M059J (cell line): ENCODE measurements around the gene UTF1. TPM values are rescaled to one million over a fixed set of nuclear protein-coding genes. Genes with fewer than 3 reads are reported as not detected.
"Not testable (repeated sequence)": the region's sequence is repeated elsewhere in the genome, so short reads cannot be mapped to it uniquely, and the experiment has no call there.

Experiments
- DNase-seq: peaks from one replicate; pipeline ENCODE4 v3.0.0-alpha.2; 2012; ENCODE audit warnings: low read depth
- total RNA-seq: library from RNA; depleted of rRNA; stranded (reverse); fragments of >200 nt; shearing (Covaris generic); gene quantifications from 2 replicates; pipeline ENCODE4 v1.2.3, GENCODE V29; 2014

UTF1 gene
- total RNA-seq, 1 experiment from 2014 or later, result not detected

DNA sequence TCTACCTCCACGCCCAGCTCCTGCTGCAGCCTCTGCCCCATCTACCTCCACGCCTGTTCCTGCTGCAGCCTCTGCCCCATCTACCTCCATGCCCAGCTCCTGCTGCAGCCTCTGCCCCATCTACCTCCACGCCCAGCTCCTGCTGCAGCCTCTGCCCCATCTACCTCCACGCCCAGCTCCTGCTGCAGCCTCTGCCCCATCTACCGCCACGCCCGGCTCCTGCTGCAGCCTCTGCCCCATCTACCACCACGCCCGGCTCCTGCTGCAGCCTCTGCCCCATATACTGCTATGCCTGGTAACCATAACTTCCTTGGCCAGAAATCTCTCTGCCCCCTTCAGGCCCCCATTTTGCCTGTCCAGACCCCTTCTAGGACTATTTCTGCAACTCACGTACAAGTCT is 35.0 kb downstream of the UTF1 start:
- not testable (repeated sequence) for DNase-seq

DNA sequence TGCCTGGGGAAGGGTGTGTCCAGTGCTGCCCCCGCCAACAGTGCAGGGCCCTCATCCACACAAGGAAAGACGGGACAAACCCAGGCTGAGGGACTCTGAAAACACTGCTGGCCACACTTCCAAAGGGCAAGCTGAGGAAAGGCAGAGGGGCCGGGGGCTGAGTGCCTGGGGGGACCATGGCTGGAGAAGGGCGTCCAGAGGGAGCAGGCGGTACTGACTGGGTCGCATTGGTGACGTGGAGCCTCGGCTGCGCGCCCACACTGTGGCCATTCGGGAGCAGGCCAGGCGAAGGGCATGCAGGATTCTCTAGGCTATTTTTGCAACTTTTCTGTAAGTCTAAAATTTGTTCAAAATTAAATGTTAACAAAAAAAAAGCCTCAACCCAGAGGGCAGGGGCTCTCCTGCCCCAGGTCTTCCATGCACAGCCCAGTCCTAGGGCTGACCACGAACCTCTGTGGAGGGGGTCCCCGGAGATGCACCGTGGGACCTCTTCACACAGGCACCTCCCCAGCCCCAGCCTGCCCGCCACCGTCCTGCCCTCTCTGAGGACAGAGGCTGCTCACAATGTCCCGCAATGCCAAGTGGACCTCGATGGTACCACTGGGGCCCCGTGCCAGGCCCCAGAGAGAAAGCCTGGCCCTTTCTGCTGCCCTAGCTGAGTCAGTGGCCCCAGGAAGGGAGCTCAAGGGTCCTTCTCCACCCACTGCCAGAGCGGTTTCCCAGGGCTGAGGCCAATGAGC is 36.2 kb downstream of the UTF1 start:
- DNase-seq, result no peak

DNA sequence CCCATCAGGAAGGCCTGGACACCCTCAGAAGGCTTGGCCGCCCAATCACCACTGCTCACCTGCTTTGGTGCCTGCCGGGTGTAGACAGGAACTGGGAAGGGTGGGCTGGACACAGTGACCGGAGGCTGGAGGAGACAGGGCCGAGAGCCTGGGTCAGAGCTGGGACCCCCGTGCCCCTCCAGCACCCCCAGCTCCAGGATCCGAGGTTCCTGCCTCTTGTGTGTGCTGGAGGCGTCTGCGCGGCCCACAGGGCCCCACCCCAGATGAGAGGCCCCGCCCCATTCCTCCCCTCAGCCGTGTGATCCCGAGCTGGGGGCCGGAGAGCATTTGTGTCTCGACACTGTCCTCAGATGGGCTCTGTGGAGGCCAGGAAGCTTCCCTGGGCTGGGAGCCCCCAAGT is 37.3 kb downstream of the UTF1 start:
- DNase-seq, result no peak

DNA sequence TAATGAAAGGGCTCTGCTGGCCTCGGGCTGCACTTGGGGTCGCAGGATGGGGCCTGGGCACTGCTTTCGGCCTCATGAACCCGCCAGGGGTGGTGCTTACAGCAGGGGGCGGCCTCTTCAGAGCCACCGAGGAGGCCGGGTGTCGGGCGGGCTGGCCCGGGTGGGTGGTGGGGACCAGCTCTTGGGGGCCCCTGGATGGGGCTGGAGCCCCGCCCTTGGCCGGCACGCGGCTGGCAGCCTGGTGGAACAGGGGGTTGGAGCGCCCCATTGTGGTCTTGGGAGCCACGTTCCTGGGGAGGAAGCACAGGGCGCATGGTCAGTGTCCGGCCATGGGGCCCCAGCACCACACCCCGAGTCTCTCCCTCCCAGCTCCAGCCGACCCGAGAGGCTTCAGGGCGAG is 37.8 kb downstream of the UTF1 start:
- no peak for DNase-seq

GRCh38 chr10:133268532-133268931 is 38.5 kb downstream of the UTF1 start:
- DNase-seq, result no peak

- no peak for DNase-seq
These were observed 39.4 kb downstream of the UTF1 start for GRCh38 chr10:133269367-133269766.

- DNase-seq, result no peak
These were observed 40.2 kb downstream of the UTF1 start for GRCh38 chr10:133270204-133270603.

- no peak for DNase-seq
These were observed 40.8 kb downstream of the UTF1 start for GRCh38 chr10:133270773-133271297.

DNA sequence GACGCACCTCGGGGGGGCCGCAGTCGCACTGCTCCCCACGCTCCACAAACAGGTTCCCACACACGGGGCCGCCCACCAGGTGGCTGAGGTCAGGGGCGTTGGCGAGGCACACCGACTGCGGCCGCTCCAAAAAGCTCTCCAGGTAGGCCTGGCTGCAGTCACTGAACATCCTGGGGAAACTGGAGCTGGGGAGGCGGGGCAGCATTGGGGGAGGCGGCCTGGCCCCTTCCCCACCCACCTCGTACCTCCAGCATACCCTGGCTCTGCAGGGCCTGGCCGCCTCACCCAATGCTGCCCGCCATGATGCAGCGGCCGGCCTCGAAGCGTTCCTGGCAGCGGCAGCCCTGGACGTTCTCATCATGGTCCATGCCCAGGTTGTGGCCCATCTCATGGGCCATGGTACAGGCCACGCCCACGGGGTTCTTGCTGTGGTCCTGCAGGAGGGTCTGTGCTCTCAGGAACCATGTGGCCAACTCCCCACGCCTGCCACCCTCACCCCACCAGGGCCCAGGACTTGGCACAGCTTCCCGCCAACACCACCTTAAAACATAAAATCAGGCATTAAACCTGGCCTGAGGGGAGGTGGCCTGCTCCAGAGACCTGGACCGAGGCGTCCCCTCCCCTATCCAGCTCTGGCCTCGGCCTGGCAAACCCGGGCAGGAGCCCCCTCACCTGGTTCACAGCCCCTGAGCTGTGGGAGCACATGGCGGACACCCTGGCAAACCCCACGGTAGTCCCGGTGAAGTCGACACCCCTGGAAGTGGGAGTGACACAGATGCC is 41.7 kb downstream of the UTF1 start:
- no peak for DNase-seq

GRCh38 chr10:133272301-133272963 is 42.4 kb downstream of the UTF1 start:
- no peak for DNase-seq

DNA sequence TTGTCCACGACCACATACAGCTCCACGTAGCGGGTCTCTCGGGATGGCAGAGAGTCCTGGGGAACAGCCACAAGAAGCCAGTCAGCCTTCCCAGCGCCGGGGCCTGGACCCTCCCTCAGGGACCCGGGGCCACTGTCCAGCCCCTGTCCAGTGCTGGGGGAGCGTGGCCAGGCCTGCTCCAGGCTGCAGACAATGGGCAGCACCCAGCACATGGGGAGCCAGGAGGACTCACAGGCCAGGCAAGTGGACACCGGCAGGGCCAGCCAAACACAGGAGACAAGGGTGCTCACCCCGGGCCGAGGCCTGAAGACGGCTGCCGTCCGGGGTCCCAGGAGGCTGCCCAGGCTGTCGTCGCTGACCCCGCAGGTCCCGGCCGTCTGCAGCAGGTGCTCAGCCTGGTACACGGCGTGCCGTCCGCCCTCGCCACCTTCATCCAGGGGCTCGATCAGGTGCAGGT is 43.0 kb downstream of the UTF1 start:
- DNase-seq, result no peak

- no peak for DNase-seq
These were observed 43.6 kb downstream of the UTF1 start for GRCh38 chr10:133273534-133274143.

GRCh38 chr10:133274751-133275683 is 45.0 kb downstream of the UTF1 start:
- peak; percentile 52 for DNase-seq

DNA sequence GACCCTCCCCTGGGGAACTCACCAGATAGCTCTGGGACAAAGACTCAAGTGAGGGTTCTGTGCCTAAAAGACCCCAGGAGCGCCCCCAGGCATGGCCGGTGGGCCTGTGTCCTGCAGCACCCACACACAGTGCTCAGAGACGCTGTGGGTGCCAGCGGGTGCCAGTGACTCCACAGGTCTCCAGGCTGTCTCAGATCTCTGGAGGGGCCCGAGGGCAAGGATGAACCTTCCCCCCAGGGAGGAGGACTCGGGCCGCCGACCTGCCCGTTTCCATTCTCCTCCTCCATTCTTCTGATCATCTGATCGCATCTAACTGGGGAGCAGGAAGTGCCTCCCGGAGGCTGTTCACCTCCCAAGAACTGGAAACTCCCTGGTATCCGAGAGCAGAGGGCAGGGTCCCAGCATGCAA is 45.7 kb downstream of the UTF1 start:
- DNase-seq, result no peak

GRCh38 chr10:133276100-133276434 is 46.0 kb downstream of the UTF1 start:
- DNase-seq, result no peak

GRCh38 chr10:133276435-133277201 is 46.6 kb downstream of the UTF1 start, which contains the start of gene ADAM8:
Gene ADAM8 (minus strand): TSS chr10:133276868. CDS start chr10:133276817, 51 bp downstream.
- no peak for DNase-seq

DNA sequence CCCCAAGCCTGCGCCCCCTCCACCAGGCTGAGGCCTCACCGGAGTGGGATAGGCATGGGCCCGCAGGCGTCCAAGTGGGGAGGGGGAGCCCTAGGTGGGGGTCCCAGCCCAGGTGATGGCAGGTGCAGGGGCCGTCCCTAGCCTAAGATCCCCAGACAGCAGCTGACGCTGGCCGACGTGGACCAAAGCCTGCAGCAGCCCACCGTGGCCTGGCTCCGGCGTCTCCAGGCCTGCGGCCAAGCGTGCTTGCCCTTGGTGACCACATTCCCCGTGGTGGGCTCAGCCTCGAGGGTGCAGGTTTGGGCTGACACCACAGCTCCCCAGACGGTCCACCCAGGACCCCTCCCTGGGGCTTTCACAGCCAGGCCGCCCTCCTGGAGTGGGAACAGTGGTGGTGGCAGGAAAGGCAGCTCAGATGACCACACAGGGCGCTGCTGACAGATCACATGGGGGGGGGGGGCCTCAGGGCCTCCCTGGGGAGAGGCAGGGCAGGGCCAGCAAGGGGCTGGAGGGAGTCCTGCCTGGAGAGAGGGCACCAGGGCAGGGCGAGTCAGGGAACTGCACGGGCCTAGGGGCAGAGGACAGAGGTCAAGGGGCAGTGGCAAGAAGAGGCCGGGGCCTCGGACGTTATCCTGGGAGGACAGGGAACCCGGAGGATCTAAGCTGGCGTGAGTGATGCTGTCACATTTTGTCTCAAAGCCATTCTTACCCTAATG is 47.4 kb downstream of the UTF1 start:
- no peak for DNase-seq

DNA sequence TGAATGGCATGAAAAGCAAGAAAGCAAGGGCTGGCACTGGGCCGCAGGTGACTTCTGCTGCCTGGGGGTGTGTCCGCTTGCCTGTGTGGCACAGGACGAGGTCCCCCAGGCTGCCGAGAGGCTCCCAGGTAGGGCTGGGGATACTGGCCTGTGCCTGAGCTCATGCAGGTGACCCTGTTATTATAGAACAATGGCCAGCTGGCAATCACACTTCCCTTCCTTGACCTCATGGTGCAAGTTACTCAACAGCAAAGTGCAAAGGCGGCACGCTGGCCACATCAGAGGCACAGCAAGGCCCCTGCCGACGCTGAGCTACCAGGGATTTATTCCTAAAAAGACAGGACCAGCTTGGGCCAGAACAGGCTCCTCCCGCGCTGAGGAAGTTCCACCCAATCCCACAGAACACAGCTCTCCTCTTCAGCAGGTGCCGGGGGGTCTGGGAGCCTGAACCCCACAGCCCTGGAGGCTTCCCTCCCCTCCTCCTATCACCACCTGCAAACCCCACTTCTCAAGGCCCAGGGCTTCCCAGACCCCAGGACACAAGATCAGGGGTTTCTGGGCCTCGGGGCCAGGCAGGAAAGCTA is 48.1 kb downstream of the UTF1 start:
- no peak for DNase-seq
